ENCODE measurements around the gene GALNT10. TPM values are rescaled to one million over a fixed set of nuclear protein-coding genes. Genes with fewer than 3 reads are reported as not detected.

GALNT10 gene
- total and polyA plus RNA-seq, 2 experiments from 2014 or later, result 3.2 to 12.9 TPM

DNA sequence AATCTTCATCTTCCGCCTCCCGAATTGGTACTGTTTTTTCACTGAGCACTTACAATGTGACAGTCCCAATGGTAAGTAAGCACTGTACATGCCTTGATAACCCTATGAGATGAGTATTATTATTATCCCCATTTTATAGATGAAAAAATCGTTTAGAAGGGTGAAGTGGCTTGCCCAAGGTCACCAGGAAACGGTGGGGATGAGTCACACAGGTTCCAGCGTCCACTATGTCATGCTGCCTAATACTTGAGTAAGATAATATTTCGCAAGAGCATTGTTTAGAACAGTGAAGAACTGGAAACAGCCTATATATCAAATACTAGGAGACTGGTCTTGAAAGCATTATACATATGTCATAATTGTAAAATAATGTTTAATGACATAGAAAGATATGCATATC, 274.6 kb downstream of the GALNT10 start:
- DNase-seq (ENCODE audit: low spot score) (no peak), ATAC-seq (no peak)
- Mint-ChIP-seq H3K27me3 (ENCODE audit: insufficient read depth, low read depth, poor library complexity) (peaks cover 26% of the 10 kb centered on the region), H3K36me3 (ENCODE audit: low read depth) (no peaks in the 10 kb centered on the region), H3K9me3 (no peaks in the 10 kb centered on the region), H3K4me3 (no peak overlapping the region), H3K4me1 (peaks cover 14% of the 10 kb centered on the region), H3K27ac (no peak overlapping the region)
- Histone ChIP-seq H4K20me1 (replicated peaks; ENCODE audit: insufficient read depth) (no peaks in the 10 kb centered on the region), H3K27ac (ENCODE audit: low read depth) (no peak overlapping the region), H3K9me2 (ENCODE audit: insufficient read depth) (no peaks in the 10 kb centered on the region), H2AFZ (no peak overlapping the region), H3F3A (replicated peaks; ENCODE audit: low read depth) (no peaks in the 10 kb centered on the region), H3K4me3 (no peak overlapping the region), H3K79me2 (replicated peaks; ENCODE audit: insufficient read depth) (no peaks in the 10 kb centered on the region), H3K36me3 (ENCODE audit: insufficient read depth) (no peaks in the 10 kb centered on the region), H3K4me2 (no peak overlapping the region), H3K27me3 (ENCODE audit: insufficient read depth) (peaks cover 42% of the 10 kb centered on the region), H3K4me1 (ENCODE audit: insufficient read depth) (peaks cover 13% of the 10 kb centered on the region; the same call in 1 of the 2 replicates)
- TF ChIP-seq, protein P1, sequence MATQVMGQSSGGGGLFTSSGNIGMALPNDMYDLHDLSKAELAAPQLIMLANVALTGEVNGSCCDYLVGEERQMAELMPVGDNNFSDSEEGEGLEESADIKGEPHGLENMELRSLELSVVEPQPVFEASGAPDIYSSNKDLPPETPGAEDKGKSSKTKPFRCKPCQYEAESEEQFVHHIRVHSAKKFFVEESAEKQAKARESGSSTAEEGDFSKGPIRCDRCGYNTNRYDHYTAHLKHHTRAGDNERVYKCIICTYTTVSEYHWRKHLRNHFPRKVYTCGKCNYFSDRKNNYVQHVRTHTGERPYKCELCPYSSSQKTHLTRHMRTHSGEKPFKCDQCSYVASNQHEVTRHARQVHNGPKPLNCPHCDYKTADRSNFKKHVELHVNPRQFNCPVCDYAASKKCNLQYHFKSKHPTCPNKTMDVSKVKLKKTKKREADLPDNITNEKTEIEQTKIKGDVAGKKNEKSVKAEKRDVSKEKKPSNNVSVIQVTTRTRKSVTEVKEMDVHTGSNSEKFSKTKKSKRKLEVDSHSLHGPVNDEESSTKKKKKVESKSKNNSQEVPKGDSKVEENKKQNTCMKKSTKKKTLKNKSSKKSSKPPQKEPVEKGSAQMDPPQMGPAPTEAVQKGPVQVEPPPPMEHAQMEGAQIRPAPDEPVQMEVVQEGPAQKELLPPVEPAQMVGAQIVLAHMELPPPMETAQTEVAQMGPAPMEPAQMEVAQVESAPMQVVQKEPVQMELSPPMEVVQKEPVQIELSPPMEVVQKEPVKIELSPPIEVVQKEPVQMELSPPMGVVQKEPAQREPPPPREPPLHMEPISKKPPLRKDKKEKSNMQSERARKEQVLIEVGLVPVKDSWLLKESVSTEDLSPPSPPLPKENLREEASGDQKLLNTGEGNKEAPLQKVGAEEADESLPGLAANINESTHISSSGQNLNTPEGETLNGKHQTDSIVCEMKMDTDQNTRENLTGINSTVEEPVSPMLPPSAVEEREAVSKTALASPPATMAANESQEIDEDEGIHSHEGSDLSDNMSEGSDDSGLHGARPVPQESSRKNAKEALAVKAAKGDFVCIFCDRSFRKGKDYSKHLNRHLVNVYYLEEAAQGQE (IDR thresholded peaks at IDR 0.05; ENCODE audit: unreplicated experiment), result no peak
- TF ChIP-seq STAT1 (IDR thresholded peaks at IDR 0.05; ENCODE audit: unreplicated experiment) (no peak), NANOG (IDR thresholded peaks at IDR 0.05; ENCODE audit: borderline replicate concordance) (no peak), EZH2 (IDR thresholded peaks at IDR 0.05; ENCODE audit: low read depth, unreplicated experiment) (no peak), CREB1 (CRISPR knock-in tag; IDR thresholded peaks at IDR 0.05; ENCODE audit: low read depth) (no peak), POLR2AphosphoS5 (IDR thresholded peaks at IDR 0.05; ENCODE audit: low read depth) (no peak), ZNF114 (CRISPR knock-in tag; IDR thresholded peaks at IDR 0.05) (no peak), EZH2phosphoT487 (IDR thresholded peaks at IDR 0.05; ENCODE audit: unreplicated experiment) (no peak)
- TF ChIP-seq, protein P2, sequence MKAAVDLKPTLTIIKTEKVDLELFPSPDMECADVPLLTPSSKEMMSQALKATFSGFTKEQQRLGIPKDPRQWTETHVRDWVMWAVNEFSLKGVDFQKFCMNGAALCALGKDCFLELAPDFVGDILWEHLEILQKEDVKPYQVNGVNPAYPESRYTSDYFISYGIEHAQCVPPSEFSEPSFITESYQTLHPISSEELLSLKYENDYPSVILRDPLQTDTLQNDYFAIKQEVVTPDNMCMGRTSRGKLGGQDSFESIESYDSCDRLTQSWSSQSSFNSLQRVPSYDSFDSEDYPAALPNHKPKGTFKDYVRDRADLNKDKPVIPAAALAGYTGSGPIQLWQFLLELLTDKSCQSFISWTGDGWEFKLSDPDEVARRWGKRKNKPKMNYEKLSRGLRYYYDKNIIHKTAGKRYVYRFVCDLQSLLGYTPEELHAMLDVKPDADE (IDR thresholded peaks at IDR 0.05), result no peak
- TF ChIP-seq, protein P3, sequence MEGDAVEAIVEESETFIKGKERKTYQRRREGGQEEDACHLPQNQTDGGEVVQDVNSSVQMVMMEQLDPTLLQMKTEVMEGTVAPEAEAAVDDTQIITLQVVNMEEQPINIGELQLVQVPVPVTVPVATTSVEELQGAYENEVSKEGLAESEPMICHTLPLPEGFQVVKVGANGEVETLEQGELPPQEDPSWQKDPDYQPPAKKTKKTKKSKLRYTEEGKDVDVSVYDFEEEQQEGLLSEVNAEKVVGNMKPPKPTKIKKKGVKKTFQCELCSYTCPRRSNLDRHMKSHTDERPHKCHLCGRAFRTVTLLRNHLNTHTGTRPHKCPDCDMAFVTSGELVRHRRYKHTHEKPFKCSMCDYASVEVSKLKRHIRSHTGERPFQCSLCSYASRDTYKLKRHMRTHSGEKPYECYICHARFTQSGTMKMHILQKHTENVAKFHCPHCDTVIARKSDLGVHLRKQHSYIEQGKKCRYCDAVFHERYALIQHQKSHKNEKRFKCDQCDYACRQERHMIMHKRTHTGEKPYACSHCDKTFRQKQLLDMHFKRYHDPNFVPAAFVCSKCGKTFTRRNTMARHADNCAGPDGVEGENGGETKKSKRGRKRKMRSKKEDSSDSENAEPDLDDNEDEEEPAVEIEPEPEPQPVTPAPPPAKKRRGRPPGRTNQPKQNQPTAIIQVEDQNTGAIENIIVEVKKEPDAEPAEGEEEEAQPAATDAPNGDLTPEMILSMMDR (conservative IDR thresholded peaks at IDR 0.05; ENCODE audit: low read depth in 2 of 2), result no peak

Measured in GM23338 (cell line).